Measurements from ENCODE around the gene SNAP29. TPM values are rescaled to one million over a fixed set of nuclear protein-coding genes. Genes with fewer than 3 reads are reported as not detected.

SNAP29 gene
- total and polyA plus RNA-seq, 9 of the 15 experiments (the other 6 are each of a cell fraction or from before 2014, with no cell fraction given), result 19.5 to 250 (median 75.9) TPM

- TF ChIP-seq, protein P1, sequence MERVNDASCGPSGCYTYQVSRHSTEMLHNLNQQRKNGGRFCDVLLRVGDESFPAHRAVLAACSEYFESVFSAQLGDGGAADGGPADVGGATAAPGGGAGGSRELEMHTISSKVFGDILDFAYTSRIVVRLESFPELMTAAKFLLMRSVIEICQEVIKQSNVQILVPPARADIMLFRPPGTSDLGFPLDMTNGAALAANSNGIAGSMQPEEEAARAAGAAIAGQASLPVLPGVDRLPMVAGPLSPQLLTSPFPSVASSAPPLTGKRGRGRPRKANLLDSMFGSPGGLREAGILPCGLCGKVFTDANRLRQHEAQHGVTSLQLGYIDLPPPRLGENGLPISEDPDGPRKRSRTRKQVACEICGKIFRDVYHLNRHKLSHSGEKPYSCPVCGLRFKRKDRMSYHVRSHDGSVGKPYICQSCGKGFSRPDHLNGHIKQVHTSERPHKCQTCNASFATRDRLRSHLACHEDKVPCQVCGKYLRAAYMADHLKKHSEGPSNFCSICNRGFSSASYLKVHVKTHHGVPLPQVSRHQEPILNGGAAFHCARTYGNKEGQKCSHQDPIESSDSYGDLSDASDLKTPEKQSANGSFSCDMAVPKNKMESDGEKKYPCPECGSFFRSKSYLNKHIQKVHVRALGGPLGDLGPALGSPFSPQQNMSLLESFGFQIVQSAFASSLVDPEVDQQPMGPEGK (CRISPR knock-in tag; IDR thresholded peaks at IDR 0.05; ENCODE audit: borderline replicate concordance), result no peak
- TF ChIP-seq STAT6 (CRISPR knock-in tag; IDR thresholded peaks at IDR 0.05), result peak; percentile 49; the same call in 1 of the 2 replicates
- no peak for TF ChIP-seq DEAF1 (CRISPR knock-in tag; IDR thresholded peaks at IDR 0.05)
- no peak for TF ChIP-seq TBP (optimal IDR thresholded peaks at IDR 0.05; ENCODE audit: low read depth, low read length)
These were observed 18.8 kb upstream of the SNAP29 start (continued) for GRCh38 chr22:20839837-20840645.
